ENCODE results near the gene MCAM. TPM values are rescaled to one million over a fixed set of nuclear protein-coding genes. Genes with fewer than 3 reads are reported as not detected.

Gene MCAM
- total and polyA plus RNA-seq, 2 of the 8 experiments (the other 6 are each of a cell fraction or from before 2014, with no cell fraction given): 22.4 to 32.2 TPM

- no peak for TF ChIP-seq CHD7 (IDR thresholded peaks at IDR 0.05; ENCODE audit: insufficient replicate concordance, low read length)
- no peak for TF ChIP-seq KDM5A (IDR thresholded peaks at IDR 0.05; ENCODE audit: low read length)
- 0 out of 2 replicates have a peak, but pooled peaks have one; percentile 24 for TF ChIP-seq TBP (IDR thresholded peaks at IDR 0.05; ENCODE audit: low read depth, low read length)
- peak; percentile 54; the same call in 1 of the 2 replicates for TF ChIP-seq SP4 (IDR thresholded peaks at IDR 0.05; ENCODE audit: low read length)
- TF ChIP-seq CEBPB (IDR thresholded peaks at IDR 0.05; ENCODE audit: low read depth, low read length): no peak
- TF ChIP-seq SIX5 (IDR thresholded peaks at IDR 0.05; ENCODE audit: low read depth, low read length): no peak
- TF ChIP-seq RBBP5 (IDR thresholded peaks at IDR 0.05; ENCODE audit: borderline replicate concordance, low read depth, low read length): 0 out of 2 replicates have a peak, but pooled peaks have one; percentile 53
- TF ChIP-seq USF2 (IDR thresholded peaks at IDR 0.05; ENCODE audit: low read length): peak; percentile 83
- peak; percentile 74 for TF ChIP-seq ASH2L (IDR thresholded peaks at IDR 0.05; ENCODE audit: low read length)
- TF ChIP-seq EZH2 (IDR thresholded peaks at IDR 0.05; ENCODE audit: low read depth, low read length, severe bottlenecking): no peak
These were observed 20.8 kb upstream of the MCAM start (continued) for GRCh38 chr11:119337581-119338317.
